Upper lobe of left lung (tissue), 6 donors: Measurements from ENCODE around the gene MARVELD1. TPM values are rescaled to one million over a fixed set of nuclear protein-coding genes. Genes with fewer than 3 reads are reported as not detected.

Source experiments
- ATAC-seq, 2 donors: fragments of 200-7000 bp; cut with Tn5 transposase; one replicate each; pipeline ENCODE4 v1.9.1; 2022; ENCODE audit warnings: mild to moderate bottlenecking in 2 of 2, moderate library complexity in 2 of 2; ENCODE audit not compliant: low FRiP score in 2 of 2
- DNase-seq, 2 donors: peaks; one replicate each; pipeline ENCODE4 v3.0.0-alpha.2; 2019 to 2020
- H3K27ac ChIP-seq, 4 donors: fragments of 200-600 bp; sonication (generic); one replicate each; pipeline ENCODE4 v1.5.1; 2016 to 2019
- H3K27me3 ChIP-seq, 4 donors: fragments of 200-600 bp; sonication (generic); one replicate each; pipeline ENCODE4 v1.5.1; 2017 to 2019
- H3K36me3 ChIP-seq, 4 donors: fragments of 200-600 bp; sonication (generic); one replicate each; pipeline ENCODE4 v1.5.1; 2016 to 2019
- H3K4me1 ChIP-seq, 4 donors: fragments of 200-600 bp; sonication (generic); one replicate each; pipeline ENCODE4 v1.5.1; 2018 to 2019
- H3K4me3 ChIP-seq, 4 donors: fragments of 200-600 bp; sonication (generic); one replicate each; pipeline ENCODE4 v1.5.1; 2017 to 2019; ENCODE audit warnings: mild to moderate bottlenecking in 2 of 4, moderate library complexity in 1 of 4
- H3K9me3 ChIP-seq, 4 donors: fragments of 200-600 bp; sonication (generic); one replicate each; pipeline ENCODE4 v1.5.1; 2018 to 2019
- CTCF ChIP-seq, 6 experiments: fragments of 450-650 bp in 4 of 6; fragments of 200-600 bp in 2 of 6; sonication (generic) in 2 of 6; IDR thresholded peaks; one replicate each; pipeline ENCODE4 v1.5.1; 2016 to 2019; ENCODE audit warnings: antibody characterized with exemption in 6 of 6
- EP300 ChIP-seq, 4 donors: sonication (generic); formaldehyde crosslinking; IDR thresholded peaks; one replicate each; pipeline ENCODE4 v1.5.1; 2017; ENCODE audit warnings: antibody characterized with exemption in 4 of 4, control low read depth in 2 of 4
- POLR2A ChIP-seq, 4 donors: fragments of 450-650 bp; IDR thresholded peaks; one replicate each; pipeline ENCODE4 v1.5.1; 2016 to 2017; ENCODE audit warnings: antibody characterized with exemption in 4 of 4, mild to moderate bottlenecking in 2 of 4
- POLR2AphosphoS5 ChIP-seq, 2 donors: sonication (generic); formaldehyde crosslinking; IDR thresholded peaks; one replicate each; pipeline ENCODE4 v1.5.1; 2017; ENCODE audit warnings: antibody characterized with exemption in 2 of 2
- WGBS, 2 donors: methylation state at CpG; one replicate each; pipeline ENCODE4 v1.1.5; 2017 to 2018; 5-methylcytosine and 5-hydroxymethylcytosine counted together
- total RNA-seq, 6 donors: library from RNA; depleted of rRNA in 4 of 6; stranded (reverse); fragments of >200 nt in 4 of 6; gene quantifications; one replicate each; pipeline versions ENCODE4 v1.1.0 to v1.2.1, GENCODE V29; 2016 to 2021
- donor health status: DM: no; HTN: no; CAD: no; lungs with moderate emphysema.
- donor health status: DM: no; HTN: yes; CAD: no; lungs with severe emphysema.

MARVELD1 gene
- total RNA-seq, 6 donors from 2014 or later, result 18.2 to 62.7 (median 31.8) TPM

DNA sequence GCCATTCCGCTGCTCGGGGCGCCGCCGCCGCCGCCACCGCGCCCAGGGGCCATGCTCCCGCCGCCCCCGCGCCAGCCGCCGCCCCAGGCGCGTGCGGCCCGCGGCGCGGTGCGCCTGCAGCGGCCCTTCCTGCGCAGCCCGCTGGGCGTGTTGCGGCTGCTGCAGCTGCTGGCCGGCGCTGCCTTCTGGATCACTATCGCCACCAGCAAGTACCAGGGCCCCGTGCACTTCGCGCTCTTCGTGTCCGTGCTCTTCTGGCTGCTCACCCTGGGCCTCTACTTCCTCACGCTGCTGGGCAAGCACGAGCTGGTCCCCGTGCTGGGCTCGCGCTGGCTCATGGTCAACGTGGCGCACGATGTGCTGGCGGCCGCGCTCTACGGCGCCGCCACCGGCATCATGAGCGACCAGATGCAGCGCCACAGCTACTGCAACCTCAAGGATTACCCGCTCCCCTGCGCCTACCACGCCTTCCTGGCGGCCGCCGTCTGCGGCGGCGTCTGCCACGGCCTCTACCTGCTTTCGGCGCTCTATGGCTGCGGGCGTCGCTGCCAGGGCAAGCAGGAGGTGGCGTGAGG lies 383 bp downstream of the MARVELD1 start:
- H3K27ac ChIP-seq, result peak overlapping the region; percentile 90 to 97 (median 94)
- peaks cover 56 to 60% (median 59%) of the 10 kb centered on the region in 4 donors for H3K4me1 ChIP-seq
- H3K27me3 ChIP-seq, result no peaks in the 10 kb centered on the region
- no peaks in the 10 kb centered on the region for H3K9me3 ChIP-seq
- DNase-seq (peak; percentile 76 to 94), ATAC-seq (peak; percentile 57 to 67)
- WGBS, 2 donors, result 0 to 1% methylated on average over 11 to 38 of the region's 69 CpGs
- peak overlapping the region; percentile 42 to 72 (median 60) for H3K4me3 ChIP-seq
- TF ChIP-seq POLR2A (IDR thresholded peaks at IDR 0.05), result peak in 2 of 4 donors; percentile 34 to 53
- no peak for TF ChIP-seq EP300 (IDR thresholded peaks at IDR 0.05)
- TF ChIP-seq POLR2AphosphoS5 (IDR thresholded peaks at IDR 0.05), result peak; percentile 17 to 44
- peak in 4 of 6 experiments; percentile 11 to 55 (median 42) for TF ChIP-seq CTCF (IDR thresholded peaks at IDR 0.05)
- peaks cover 0 to 10% (median 4%) of the 10 kb centered on the region in 4 donors for H3K36me3 ChIP-seq

- TF ChIP-seq CTCF (IDR thresholded peaks at IDR 0.05) (no peak), POLR2A (IDR thresholded peaks at IDR 0.05) (peak in 3 of 4 donors; percentile 34 to 72 (median 37)), POLR2AphosphoS5 (IDR thresholded peaks at IDR 0.05) (peak; percentile 39 to 46)
- H3K4me1 ChIP-seq, result peaks cover 59 to 62% (median 60%) of the 10 kb centered on the region in 4 donors
- peaks cover 0 to 10% (median 4%) of the 10 kb centered on the region in 4 donors for H3K36me3 ChIP-seq
- peak; percentile 65 to 89 for ATAC-seq
- H3K27ac ChIP-seq, result peak overlapping the region; percentile 90 to 97 (median 94)
- peak overlapping the region; percentile 42 to 72 (median 60) for H3K4me3 ChIP-seq
- no peaks in the 10 kb centered on the region for H3K27me3 ChIP-seq
- H3K9me3 ChIP-seq, result no peaks in the 10 kb centered on the region
- DNase-seq, result peak; percentile 56 to 91
- 5 to 21% methylated on average over 10 to 60 of the region's 74 CpGs for WGBS, 2 donors
Measured at GRCh38 chr10:97714401-97715258, 1.1 kb downstream of the MARVELD1 start.

DNA sequence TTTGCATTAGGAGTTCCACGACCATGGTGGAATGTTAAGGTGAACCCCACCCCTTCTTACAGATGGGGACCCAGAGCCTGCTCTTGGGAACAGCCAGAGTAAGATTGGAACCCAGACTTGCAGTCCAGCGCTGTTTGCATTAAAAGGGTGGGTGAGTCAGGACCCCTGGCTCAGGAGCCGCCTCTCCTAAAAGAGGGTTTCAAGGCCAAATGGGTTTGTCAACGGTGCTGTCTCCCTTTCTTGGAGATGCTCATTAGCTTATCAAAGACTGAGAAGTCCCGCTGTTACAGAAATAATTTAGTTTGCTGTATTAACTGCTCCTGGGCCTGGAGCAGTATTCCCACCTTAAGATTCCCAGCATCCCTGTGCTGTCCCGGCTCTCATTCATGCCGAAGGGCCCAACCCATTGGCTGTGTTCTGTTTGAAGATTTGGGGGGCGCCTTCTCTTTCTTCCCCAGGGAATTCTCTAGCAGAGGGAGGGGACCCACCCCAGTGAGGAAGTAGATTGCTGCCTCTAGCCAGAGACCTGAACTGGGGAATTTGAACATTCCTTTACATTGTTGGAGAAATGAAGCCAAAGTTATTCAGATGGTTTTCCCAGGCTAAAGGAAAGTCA lies 1.8 kb downstream of the MARVELD1 start:
- peaks cover 57 to 64% (median 59%) of the 10 kb centered on the region in 4 donors for H3K4me1 ChIP-seq
- no peak for DNase-seq
- no peak for ATAC-seq
- no peak for TF ChIP-seq EP300 (IDR thresholded peaks at IDR 0.05)
- TF ChIP-seq POLR2A (IDR thresholded peaks at IDR 0.05), result no peak
- no peak for TF ChIP-seq POLR2AphosphoS5 (IDR thresholded peaks at IDR 0.05)
- TF ChIP-seq CTCF (IDR thresholded peaks at IDR 0.05), result no peak
- H3K9me3 ChIP-seq, result no peaks in the 10 kb centered on the region
- WGBS, 2 donors, result 68 to 74% methylated on average over 7 to 8 of the region's 8 CpGs
- H3K27ac ChIP-seq, result peak overlapping the region; percentile 90 to 97 (median 94)
- H3K27me3 ChIP-seq, result no peaks in the 10 kb centered on the region
- peaks cover 0 to 10% (median 4%) of the 10 kb centered on the region in 4 donors for H3K36me3 ChIP-seq
- H3K4me3 ChIP-seq, result peak overlapping the region in 3 of 4 donors; percentile 59 to 72 (median 61)

DNA sequence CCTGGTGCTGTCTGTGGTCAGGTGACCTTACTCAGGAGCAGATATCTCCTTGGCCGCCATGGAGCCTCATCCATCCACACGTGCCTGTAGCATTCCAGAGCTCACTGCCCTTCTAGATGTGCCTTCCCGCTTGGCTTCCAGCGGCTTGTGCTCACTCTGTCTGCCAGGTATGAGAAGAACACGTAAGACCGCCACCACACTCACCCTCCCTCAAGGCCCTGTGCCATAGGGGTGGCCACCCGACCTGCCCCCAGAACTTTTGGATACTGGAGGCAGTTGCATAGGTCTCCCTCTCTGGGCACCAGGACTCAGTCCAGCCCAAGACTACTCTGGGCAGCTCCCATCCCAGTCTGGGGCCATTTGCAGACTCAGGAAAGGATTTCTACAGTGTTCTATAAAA lies 4.1 kb downstream of the MARVELD1 start:
- ATAC-seq (no peak), DNase-seq (no peak)
- TF ChIP-seq EP300 (IDR thresholded peaks at IDR 0.05) (no peak), POLR2A (IDR thresholded peaks at IDR 0.05) (no peak), POLR2AphosphoS5 (IDR thresholded peaks at IDR 0.05) (no peak)
- peak overlapping the region in 3 of 4 donors; percentile 1 to 77 (median 68) for H3K27ac ChIP-seq
- 89 to 93% methylated on average over 7 of the region's 7 CpGs for WGBS, 2 donors
- H3K36me3 ChIP-seq, result peaks cover 0 to 10% (median 4%) of the 10 kb centered on the region in 4 donors
- H3K4me3 ChIP-seq, result no peak overlapping the region
- H3K27me3 ChIP-seq, result no peaks in the 10 kb centered on the region
- H3K9me3 ChIP-seq, result no peaks in the 10 kb centered on the region
- peaks cover 48 to 53% (median 49%) of the 10 kb centered on the region in 4 donors for H3K4me1 ChIP-seq

DNA sequence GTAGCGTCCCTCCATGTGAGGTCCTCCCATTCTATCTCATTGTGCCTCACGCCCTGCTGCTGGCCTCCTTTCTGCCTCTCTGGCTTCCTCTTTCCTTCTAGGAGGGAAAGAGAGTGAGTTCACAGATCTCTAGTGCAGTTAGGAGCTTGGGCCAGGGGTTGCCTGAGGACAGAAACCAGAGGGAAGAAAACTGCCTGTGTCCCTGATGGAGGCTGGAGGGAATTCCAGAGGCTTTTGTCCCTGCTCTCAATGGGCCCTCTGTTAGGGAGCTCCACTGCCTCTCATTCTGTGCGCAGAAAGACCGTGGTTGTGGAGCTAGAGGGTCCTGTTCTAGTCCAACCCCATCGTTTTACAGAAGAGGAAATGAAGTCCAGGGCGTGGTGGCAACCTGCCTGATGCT lies 4.6 kb downstream of the MARVELD1 start:
- Histone ChIP-seq H3K4me3 (no peak overlapping the region), H3K27me3 (no peaks in the 10 kb centered on the region), H3K27ac (peak overlapping the region; percentile 1 to 77 (median 66)), H3K36me3 (peaks cover 0 to 10% (median 4%) of the 10 kb centered on the region in 4 donors), H3K4me1 (peaks cover 43 to 47% (median 44%) of the 10 kb centered on the region in 4 donors), H3K9me3 (no peaks in the 10 kb centered on the region)
- DNase-seq (no peak), ATAC-seq (no peak)
- TF ChIP-seq EP300 (IDR thresholded peaks at IDR 0.05) (no peak), POLR2A (IDR thresholded peaks at IDR 0.05) (no peak), CTCF (IDR thresholded peaks at IDR 0.05) (no peak), POLR2AphosphoS5 (IDR thresholded peaks at IDR 0.05) (no peak)
- 65 to 68% methylated on average over 4 to 6 of the region's 6 CpGs for WGBS, 2 donors
